Activated naive CD8-positive, alpha-beta T cell treated with anti-CD3 and anti-CD28 coated beads, Interleukin-2, amount 50 U/mL, for 24 hours (primary cell): ENCODE results near the gene TBC1D24.
A peak's percentile ranks its signal among the peaks of the same experiment; 100 is the strongest.

ENCODE experiments used
- ATAC-seq: fragments of 150-1000 bp; cut with Tn5 transposase; one replicate; pipeline ENCODE4 v1.10.0; 2021
- DNase-seq: peaks from one replicate; pipeline ENCODE4 v3.0.0; 2021
- H3K27ac Mint-ChIP-seq: one replicate; pipeline ENCODE4 v1.8.0; 2021; ENCODE audit warnings: mild to moderate bottlenecking, mixed read lengths
- H3K27me3 Mint-ChIP-seq: one replicate; pipeline ENCODE4 v1.8.0; 2021; ENCODE audit warnings: mixed read lengths
- H3K36me3 Mint-ChIP-seq: one replicate; pipeline ENCODE4 v1.8.0; 2021; ENCODE audit warnings: low read depth, mixed read lengths
- H3K4me1 Mint-ChIP-seq: one replicate; pipeline ENCODE4 v1.8.0; 2021; ENCODE audit warnings: mixed read lengths
- H3K4me3 Mint-ChIP-seq: one replicate; pipeline ENCODE4 v1.8.0; 2021; ENCODE audit warnings: mild to moderate bottlenecking, moderate library complexity, mixed read lengths
- H3K9me3 Mint-ChIP-seq: one replicate; pipeline ENCODE4 v1.8.0; 2021; ENCODE audit warnings: mixed read lengths

The TBC1D24 gene

DNA sequence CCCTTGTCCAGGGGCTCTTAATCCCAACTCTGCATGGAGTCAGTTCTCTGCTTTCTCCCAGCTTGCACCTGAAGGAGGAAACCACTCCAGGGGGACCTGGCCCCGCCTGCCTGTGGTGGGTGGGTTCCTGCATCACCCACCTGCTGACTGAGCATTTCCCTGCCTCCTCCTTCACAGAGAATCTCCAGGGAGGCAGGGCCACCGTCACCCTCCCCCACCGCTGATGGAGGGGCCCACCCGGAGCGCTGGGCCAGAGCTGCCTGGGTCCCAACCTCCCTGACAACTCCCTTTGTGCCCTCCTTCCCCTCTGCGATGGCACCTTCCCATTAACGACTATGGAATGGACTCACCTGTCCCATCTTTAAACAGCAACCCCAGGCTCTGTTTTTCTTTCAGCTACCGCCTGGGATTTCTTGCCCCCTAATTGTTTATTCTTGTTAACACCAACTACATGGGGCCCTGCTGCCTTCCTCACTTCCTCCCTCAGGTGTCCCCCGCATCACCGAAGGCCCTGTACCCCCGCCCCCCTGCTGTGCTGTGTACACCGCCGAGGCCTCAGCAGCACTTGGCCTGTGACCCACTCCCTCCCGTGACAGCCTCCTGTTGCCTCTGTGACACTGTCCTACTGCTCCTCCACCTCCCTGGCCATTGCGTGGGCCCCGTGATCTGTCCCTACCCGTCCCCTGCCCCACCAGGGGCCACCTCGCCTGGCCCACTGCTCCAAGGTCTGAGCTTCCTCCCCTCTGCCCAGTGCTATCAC lies 15.9 kb upstream of the TBC1D24 start:
- Mint-ChIP-seq H3K4me1 (peaks cover 8% of the 10 kb centered on the region), H3K36me3 (peaks cover 20% of the 10 kb centered on the region), H3K9me3 (no peaks in the 10 kb centered on the region), H3K27ac (peak overlapping the region; percentile 93), H3K27me3 (no peaks in the 10 kb centered on the region), H3K4me3 (peak overlapping the region; percentile 82)
- ATAC-seq (no peak), DNase-seq (no peak)

- H3K4me3 Mint-ChIP-seq: peak within 1 kb of the TSS; percentile 82
- peak; percentile 96 for ATAC-seq
- no peaks in the 10 kb centered on the region for H3K9me3 Mint-ChIP-seq
- H3K36me3 Mint-ChIP-seq: peaks cover 18% of the 10 kb centered on the region
- DNase-seq: peak; percentile 99
- peaks cover 8% of the 10 kb centered on the region for H3K4me1 Mint-ChIP-seq
- peak within 1 kb of the TSS; percentile 93 for H3K27ac Mint-ChIP-seq
- no peaks in the 10 kb centered on the region for H3K27me3 Mint-ChIP-seq
Observed at GRCh38 chr16:2459647-2460390, 15.1 kb upstream of the TBC1D24 start, which contains the start of gene TEDC2. TSS of gene TEDC2 (plus strand) at chr16:2460109. CDS start at chr16:2460145, 36 bp downstream.

- H3K9me3 Mint-ChIP-seq: no peaks in the 10 kb centered on the region
Observed at GRCh38 chr16:2460391-2460713, 14.6 kb upstream of the TBC1D24 start.

DNA sequence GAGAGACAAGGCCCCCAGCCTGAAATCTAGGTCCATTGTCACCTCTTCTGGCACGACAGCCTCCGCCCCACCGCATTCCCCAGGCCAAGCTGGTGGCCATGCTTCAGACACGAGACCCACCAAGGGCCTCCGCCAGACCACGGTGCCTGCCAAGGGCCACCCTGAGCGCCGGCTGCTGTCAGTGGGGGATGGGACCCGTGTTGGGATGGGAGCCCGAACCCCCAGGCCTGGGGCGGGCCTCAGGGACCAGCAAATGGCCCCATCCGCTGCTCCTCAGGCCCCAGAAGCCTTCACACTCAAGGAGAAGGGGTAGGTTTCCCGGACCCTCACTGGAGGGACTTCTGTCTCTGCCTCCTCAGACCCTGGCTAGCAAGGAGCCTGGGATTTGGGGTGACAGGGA lies 14.0 kb upstream of the TBC1D24 start:
- no peak for DNase-seq
- H3K27me3 Mint-ChIP-seq: no peaks in the 10 kb centered on the region
- no peak for ATAC-seq
- H3K27ac Mint-ChIP-seq: no peak overlapping the region
- peak overlapping the region; percentile 73 for H3K4me3 Mint-ChIP-seq
- peaks cover 8% of the 10 kb centered on the region for H3K4me1 Mint-ChIP-seq
- no peaks in the 10 kb centered on the region for H3K9me3 Mint-ChIP-seq
- peaks cover 11% of the 10 kb centered on the region for H3K36me3 Mint-ChIP-seq

More at GRCh38 chr16:2460391-2460713, 14.6 kb upstream of the TBC1D24 start:
- H3K4me3 Mint-ChIP-seq: peak overlapping the region; percentile 82
- no peaks in the 10 kb centered on the region for H3K27me3 Mint-ChIP-seq
- H3K4me1 Mint-ChIP-seq: peaks cover 8% of the 10 kb centered on the region
- no peak for ATAC-seq
- DNase-seq: no peak
- H3K36me3 Mint-ChIP-seq: peaks cover 14% of the 10 kb centered on the region
- H3K27ac Mint-ChIP-seq: no peak overlapping the region

DNA sequence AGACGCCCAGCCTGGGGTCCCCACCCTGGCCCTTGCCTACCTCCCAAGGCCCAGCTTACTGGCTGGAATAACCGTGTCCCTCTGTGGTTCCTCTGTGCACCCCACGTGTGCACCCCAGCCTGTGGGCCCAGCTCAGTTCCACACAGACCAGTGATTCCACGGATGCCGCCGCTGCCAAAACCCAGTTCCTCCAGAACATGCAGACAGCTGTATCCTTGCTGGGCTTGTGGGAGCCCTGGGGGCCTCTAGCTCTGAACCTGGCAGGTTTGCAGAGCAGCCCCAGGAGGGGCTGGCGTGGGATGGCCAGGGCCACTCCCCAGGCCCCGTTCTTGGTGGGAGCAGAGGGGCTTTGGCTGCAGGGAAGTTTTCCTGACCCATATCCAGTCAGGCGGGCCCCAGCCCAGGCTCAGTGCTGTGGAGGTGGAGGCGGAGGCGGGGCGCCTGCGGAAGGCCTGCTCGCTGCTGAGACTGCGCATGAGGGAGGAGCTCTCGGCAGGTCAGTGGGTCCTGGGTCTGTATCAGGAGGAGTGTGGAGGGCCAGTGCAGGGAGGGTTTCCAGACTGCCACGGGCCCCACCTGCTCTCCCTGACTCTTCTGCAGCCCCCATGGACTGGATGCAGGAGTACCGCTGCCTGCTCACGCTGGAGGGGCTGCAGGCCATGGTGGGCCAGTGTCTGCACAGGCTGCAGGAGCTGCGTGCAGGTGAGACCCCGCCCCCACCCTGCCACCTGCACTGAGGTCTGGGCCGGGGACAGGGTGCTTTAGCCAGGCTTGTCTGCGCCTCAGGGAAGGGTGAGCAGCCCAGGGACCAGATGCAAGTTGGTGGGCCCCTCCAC lies 12.7 kb upstream of the TBC1D24 start:
- H3K4me3 Mint-ChIP-seq: no peak overlapping the region
- H3K4me1 Mint-ChIP-seq: peaks cover 13% of the 10 kb centered on the region
- ATAC-seq: no peak
- DNase-seq: no peak
- H3K27ac Mint-ChIP-seq: no peak overlapping the region
- H3K36me3 Mint-ChIP-seq: peaks cover 7% of the 10 kb centered on the region
- no peaks in the 10 kb centered on the region for H3K9me3 Mint-ChIP-seq
- peaks cover 2% of the 10 kb centered on the region for H3K27me3 Mint-ChIP-seq

DNA sequence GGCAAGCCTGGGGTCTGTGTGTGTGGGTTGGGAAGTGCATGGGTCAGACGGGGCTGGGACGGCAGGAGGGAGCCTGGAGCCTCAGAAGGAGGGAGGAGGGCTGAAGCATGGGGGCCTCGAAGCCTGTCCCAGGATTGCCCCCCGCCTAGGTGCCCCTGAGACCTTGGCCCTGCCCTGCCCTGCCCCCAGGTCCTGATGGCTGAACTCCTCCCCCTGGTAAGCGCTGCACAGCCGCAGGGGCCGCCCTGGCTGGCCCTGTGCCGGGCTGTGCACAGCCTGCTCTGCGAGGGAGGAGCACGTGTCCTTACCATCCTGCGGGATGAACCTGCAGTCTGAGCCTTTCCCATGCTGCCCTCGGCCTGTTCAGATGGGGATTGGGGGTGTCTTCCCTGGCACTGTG lies 10.6 kb upstream of the TBC1D24 start:
- Mint-ChIP-seq H3K36me3 (peaks cover 3% of the 10 kb centered on the region), H3K27me3 (peaks cover 5% of the 10 kb centered on the region), H3K4me3 (no peak overlapping the region), H3K9me3 (no peaks in the 10 kb centered on the region), H3K4me1 (peaks cover 15% of the 10 kb centered on the region), H3K27ac (no peak overlapping the region)
- DNase-seq (no peak), ATAC-seq (no peak)

GRCh38 chr16:2465653-2466415 lies 9.1 kb upstream of the TBC1D24 start:
- Mint-ChIP-seq H3K27ac (peak overlapping the region; percentile 54), H3K4me1 (peaks cover 18% of the 10 kb centered on the region)

DNA sequence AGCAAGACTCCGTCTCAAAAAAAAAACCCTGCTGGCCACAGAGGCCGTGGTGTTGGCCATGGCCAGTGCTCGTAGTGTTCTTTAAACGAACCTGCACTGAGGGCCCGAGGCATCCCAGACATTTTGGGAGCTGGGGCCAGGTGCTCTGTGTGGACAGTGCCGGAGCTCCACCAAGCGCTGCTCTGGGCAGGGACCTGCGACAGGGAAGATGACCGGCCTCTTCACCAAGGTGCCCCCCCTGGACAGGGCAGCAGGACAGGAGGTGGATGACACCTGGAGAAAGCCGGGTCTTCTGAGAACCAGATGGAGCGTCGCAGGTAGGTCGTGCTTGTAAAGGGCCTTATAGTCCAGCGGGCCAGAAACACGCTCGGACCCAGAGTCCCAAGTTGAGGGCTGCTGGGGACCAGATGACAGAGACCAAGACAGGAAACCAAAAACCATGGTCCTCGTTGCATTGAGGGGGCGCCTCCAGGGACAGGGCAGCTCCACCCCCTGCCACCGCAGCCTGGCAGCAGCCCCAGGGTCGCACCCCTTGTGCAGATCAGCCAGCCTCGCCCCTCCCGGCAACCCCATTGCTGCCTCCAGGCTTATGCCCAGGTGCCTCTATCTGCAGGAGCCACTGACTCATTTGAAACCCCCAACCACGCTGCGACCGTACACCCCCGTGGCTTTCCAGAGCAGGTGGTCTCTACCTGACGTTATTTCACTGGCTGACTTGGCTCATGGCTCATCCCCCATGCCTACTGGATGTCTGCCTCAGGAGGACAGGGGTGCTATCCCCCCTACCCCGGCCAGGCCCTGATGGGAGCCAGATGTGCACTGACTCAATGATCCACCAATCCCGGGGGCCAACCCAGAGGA lies 8.0 kb upstream of the TBC1D24 start:
- Mint-ChIP-seq H3K36me3 (peaks cover 1% of the 10 kb centered on the region), H3K4me3 (no peak overlapping the region), H3K4me1 (peaks cover 18% of the 10 kb centered on the region), H3K27ac (no peak overlapping the region), H3K27me3 (peaks cover 20% of the 10 kb centered on the region), H3K9me3 (no peaks in the 10 kb centered on the region)
- ATAC-seq: peak; percentile 11
- no peak for DNase-seq

More at GRCh38 chr16:2465653-2466415, 9.1 kb upstream of the TBC1D24 start:
- DNase-seq (no peak), ATAC-seq (no peak)
- Mint-ChIP-seq H3K4me3 (no peak overlapping the region), H3K36me3 (peaks cover 1% of the 10 kb centered on the region), H3K9me3 (no peaks in the 10 kb centered on the region), H3K27me3 (peaks cover 20% of the 10 kb centered on the region)

DNA sequence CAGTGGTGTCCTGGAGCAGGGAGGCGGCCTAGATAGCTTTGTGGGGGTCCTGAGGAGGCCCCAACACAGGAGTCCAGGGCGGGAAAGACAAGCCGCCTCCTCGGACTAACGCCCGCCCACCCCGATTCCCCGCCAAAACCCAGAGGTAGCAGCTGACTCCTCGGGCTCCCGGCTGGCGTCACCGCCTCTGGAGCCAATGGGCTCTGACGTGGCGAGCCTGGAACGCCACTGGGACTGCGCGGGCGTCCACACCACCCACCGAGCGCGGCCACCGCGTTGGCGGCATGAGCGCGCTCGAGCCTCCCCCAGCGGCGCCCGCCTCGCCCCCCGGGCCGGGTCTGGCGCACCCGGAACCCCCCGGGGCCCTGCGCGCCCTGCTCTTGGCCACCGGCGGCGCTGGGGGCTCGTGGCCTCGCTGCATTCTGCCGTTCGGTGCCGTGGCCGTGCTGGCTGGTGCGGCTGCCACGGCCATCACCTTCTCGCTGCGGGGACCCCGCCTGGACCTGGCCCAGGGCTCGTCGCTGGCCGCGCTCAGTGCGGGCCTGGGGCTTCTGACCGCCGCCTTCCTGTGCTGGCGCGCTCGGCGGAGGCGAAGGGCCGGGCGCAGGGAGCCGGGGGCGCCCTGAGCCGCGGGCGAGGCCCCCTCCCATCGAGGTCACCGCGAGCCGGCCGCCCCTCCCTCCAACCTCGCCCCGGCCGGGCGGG lies 7.2 kb upstream of the TBC1D24 start:
- H3K36me3 Mint-ChIP-seq: peaks cover 1% of the 10 kb centered on the region
- peak overlapping the region; percentile 17 for H3K4me3 Mint-ChIP-seq
- peak; percentile 46 for DNase-seq
- H3K27me3 Mint-ChIP-seq: peaks cover 20% of the 10 kb centered on the region
- H3K27ac Mint-ChIP-seq: no peak overlapping the region
- peaks cover 19% of the 10 kb centered on the region for H3K4me1 Mint-ChIP-seq
- ATAC-seq: peak; percentile 13
- no peaks in the 10 kb centered on the region for H3K9me3 Mint-ChIP-seq

DNA sequence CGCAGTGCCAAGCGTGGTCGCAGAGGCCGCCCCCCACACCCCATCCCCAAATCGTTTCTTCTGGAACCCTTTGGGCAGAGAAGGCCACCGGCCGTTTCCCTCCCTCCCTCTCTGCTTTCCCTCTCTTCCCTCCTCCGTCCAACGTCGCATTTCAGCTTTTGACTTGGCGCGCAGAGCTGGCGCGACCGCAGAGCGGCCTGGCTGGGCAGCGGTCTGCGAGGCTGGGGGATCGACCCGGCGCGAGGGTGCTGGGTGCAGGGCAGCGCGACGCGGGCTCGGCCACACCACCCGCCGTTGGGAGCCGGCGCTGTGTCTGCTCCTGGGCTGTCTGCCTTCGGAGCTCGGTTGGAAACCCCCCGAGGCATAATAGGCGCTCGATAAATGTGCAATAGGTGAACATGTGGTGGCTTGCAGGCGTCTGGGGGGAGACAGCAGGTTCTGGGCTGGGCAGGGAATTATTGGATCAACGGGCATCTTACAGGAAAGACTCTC lies 6.6 kb upstream of the TBC1D24 start:
- Mint-ChIP-seq H3K4me3 (peak overlapping the region; percentile 17), H3K4me1 (peaks cover 24% of the 10 kb centered on the region)

GRCh38 chr16:2468725-2469398 lies 6.1 kb upstream of the TBC1D24 start:
- H3K27me3 Mint-ChIP-seq: peaks cover 27% of the 10 kb centered on the region

More for the DNA sequence above, 6.6 kb upstream of the TBC1D24 start:
- no peak overlapping the region for H3K27ac Mint-ChIP-seq
- peaks cover 25% of the 10 kb centered on the region for H3K27me3 Mint-ChIP-seq
- H3K9me3 Mint-ChIP-seq: no peaks in the 10 kb centered on the region
- peak; percentile 22 for ATAC-seq
- peaks cover 1% of the 10 kb centered on the region for H3K36me3 Mint-ChIP-seq
- peak; percentile 34 for DNase-seq

More at GRCh38 chr16:2468725-2469398, 6.1 kb upstream of the TBC1D24 start:
- Mint-ChIP-seq H3K4me3 (no peak overlapping the region), H3K9me3 (no peaks in the 10 kb centered on the region), H3K27ac (no peak overlapping the region), H3K36me3 (no peaks in the 10 kb centered on the region), H3K4me1 (peaks cover 26% of the 10 kb centered on the region)
- no peak for ATAC-seq
- peak; percentile 25 for DNase-seq
